Measurements from ENCODE around the gene NEK1. TPM values are rescaled to one million over a fixed set of nuclear protein-coding genes. Genes with fewer than 3 reads are reported as not detected.

The NEK1 gene
- polyA plus RNA-seq (2012; rRNA removed), result 2.0 and 2.7 TPM in 2 replicates
- polyA plus RNA-seq (2012; cell fraction: cytosol; rRNA removed), result 3.4 and 4.3 TPM in 2 replicates
- polyA plus RNA-seq (2012; cell fraction: nucleus; rRNA removed), result 2.6 and 3.7 TPM in 2 replicates

GRCh38 chr4:169611991-169612870 lies at the start of gene NEK1:
NEK1 (minus strand) TSS chr4:169612583; CDS start chr4:169602630, 9,953 bp downstream.
- no peaks in the 10 kb centered on the region for H3K27me3 ChIP-seq (ENCODE audit: insufficient read depth)
- peaks cover 6 to 8% of the 10 kb centered on the region in 2 experiments; a peak in 1 of 4 replicates for H3K4me1 ChIP-seq (ENCODE audit: control insufficient read depth in 1 of 2, insufficient read depth in 2 of 2, low read depth in 1 of 2, low read length in 1 of 2)
- peaks cover 0 to 9% of the 10 kb centered on the region in 2 experiments for H3K36me3 ChIP-seq (replicated peaks in 1 of 2; ENCODE audit: control insufficient read depth in 1 of 2, insufficient read depth in 2 of 2, low read length in 1 of 2)
- ChIA-PET POLR2A (interaction anchor here (0.6 to 1.1 kb wide), 3 partner anchors 12 to 603 kb away, joined by 3 read pairs; partner anchors contain the start of gene CBR4), CTCF (interaction anchor here (0.8 to 3.0 kb wide), 31 partner anchors 8 to 601 kb away, joined by 3 to 20 read pairs (median 7); partner anchors contain the start of genes HPF1 and MFAP3L)
- H3K4me3 ChIP-seq (ENCODE audit: low read depth in 2 of 2, low read length in 1 of 2), result peak within 1 kb of the TSS; percentile 95 to 97
- peak; percentile 94 for DNase-seq
- no peaks in the 10 kb centered on the region for H4K20me1 ChIP-seq (ENCODE audit: insufficient read depth)
- H3K27ac ChIP-seq (ENCODE audit: low read depth in 2 of 2, low read length in 1 of 2), result peak within 1 kb of the TSS; percentile 90 to 94
- peak within 1 kb of the TSS; percentile 96 for H2AFZ ChIP-seq (ENCODE audit: low read depth)
- peak within 1 kb of the TSS; percentile 84 for H3K4me2 ChIP-seq
- H3F3A ChIP-seq (replicated peaks; ENCODE audit: insufficient read depth), result peaks cover 11% of the 10 kb centered on the region
- TF ChIP-seq RCOR1 (IDR thresholded peaks at IDR 0.05; ENCODE audit: low read length) (no peak; the same call in 1 of the 2 replicates), MXI1 (IDR thresholded peaks at IDR 0.05; ENCODE audit: low read depth, low read length) (peak; percentile 71), YY1 (IDR thresholded peaks at IDR 0.05; ENCODE audit: low read depth) (no peak), MAX (IDR thresholded peaks at IDR 0.05; ENCODE audit: low read depth) (peak; percentile 32; the same call in 1 of the 2 replicates), TAF1 (IDR thresholded peaks at IDR 0.05; ENCODE audit: borderline replicate concordance, low read depth, low read length) (peak; percentile 77), CHD2 (IDR thresholded peaks at IDR 0.05; ENCODE audit: low read length, partially characterized antibody) (peak; percentile 19), FOSL2 (IDR thresholded peaks at IDR 0.05; ENCODE audit: borderline replicate concordance, low read depth) (no peak), USF2 (IDR thresholded peaks at IDR 0.05; ENCODE audit: borderline replicate concordance, low read depth, low read length) (no peak), NRF1 (IDR thresholded peaks at IDR 0.05; ENCODE audit: low read depth, low read length) (no peak), MEF2A (IDR thresholded peaks at IDR 0.05; ENCODE audit: borderline replicate concordance, low read depth) (no peak), GATA2 (CRISPR knock-in tag; IDR thresholded peaks at IDR 0.05) (peak; percentile 38; the same call in 1 of the 2 replicates), FOXJ3 (CRISPR knock-in tag; IDR thresholded peaks at IDR 0.05) (no peak), SIN3A (IDR thresholded peaks at IDR 0.05; ENCODE audit: borderline replicate concordance, low read depth, low read length) (peak; percentile 34; the same call in 1 of the 2 replicates), RFX5 (IDR thresholded peaks at IDR 0.05; ENCODE audit: low read length) (no peak), POLR2AphosphoS5 (IDR thresholded peaks at IDR 0.05; ENCODE audit: low read depth, low read length) (peak; percentile 98), TCF12 (IDR thresholded peaks at IDR 0.05) (no peak), EP300 (IDR thresholded peaks at IDR 0.05; ENCODE audit: borderline replicate concordance in 1 of 2, low read depth in 1 of 2, low read length in 1 of 2) (no peak)
- TF ChIP-seq, protein P1, sequence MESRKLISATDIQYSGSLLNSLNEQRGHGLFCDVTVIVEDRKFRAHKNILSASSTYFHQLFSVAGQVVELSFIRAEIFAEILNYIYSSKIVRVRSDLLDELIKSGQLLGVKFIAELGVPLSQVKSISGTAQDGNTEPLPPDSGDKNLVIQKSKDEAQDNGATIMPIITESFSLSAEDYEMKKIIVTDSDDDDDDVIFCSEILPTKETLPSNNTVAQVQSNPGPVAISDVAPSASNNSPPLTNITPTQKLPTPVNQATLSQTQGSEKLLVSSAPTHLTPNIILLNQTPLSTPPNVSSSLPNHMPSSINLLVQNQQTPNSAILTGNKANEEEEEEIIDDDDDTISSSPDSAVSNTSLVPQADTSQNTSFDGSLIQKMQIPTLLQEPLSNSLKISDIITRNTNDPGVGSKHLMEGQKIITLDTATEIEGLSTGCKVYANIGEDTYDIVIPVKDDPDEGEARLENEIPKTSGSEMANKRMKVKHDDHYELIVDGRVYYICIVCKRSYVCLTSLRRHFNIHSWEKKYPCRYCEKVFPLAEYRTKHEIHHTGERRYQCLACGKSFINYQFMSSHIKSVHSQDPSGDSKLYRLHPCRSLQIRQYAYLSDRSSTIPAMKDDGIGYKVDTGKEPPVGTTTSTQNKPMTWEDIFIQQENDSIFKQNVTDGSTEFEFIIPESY (IDR thresholded peaks at IDR 0.05; ENCODE audit: borderline replicate concordance, low read depth), result no peak
- TF ChIP-seq, protein P2, sequence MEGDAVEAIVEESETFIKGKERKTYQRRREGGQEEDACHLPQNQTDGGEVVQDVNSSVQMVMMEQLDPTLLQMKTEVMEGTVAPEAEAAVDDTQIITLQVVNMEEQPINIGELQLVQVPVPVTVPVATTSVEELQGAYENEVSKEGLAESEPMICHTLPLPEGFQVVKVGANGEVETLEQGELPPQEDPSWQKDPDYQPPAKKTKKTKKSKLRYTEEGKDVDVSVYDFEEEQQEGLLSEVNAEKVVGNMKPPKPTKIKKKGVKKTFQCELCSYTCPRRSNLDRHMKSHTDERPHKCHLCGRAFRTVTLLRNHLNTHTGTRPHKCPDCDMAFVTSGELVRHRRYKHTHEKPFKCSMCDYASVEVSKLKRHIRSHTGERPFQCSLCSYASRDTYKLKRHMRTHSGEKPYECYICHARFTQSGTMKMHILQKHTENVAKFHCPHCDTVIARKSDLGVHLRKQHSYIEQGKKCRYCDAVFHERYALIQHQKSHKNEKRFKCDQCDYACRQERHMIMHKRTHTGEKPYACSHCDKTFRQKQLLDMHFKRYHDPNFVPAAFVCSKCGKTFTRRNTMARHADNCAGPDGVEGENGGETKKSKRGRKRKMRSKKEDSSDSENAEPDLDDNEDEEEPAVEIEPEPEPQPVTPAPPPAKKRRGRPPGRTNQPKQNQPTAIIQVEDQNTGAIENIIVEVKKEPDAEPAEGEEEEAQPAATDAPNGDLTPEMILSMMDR (IDR thresholded peaks at IDR 0.05), result 0 out of 2 replicates have a peak, but pooled peaks have one; percentile 10
- TF ChIP-seq, protein P3, sequence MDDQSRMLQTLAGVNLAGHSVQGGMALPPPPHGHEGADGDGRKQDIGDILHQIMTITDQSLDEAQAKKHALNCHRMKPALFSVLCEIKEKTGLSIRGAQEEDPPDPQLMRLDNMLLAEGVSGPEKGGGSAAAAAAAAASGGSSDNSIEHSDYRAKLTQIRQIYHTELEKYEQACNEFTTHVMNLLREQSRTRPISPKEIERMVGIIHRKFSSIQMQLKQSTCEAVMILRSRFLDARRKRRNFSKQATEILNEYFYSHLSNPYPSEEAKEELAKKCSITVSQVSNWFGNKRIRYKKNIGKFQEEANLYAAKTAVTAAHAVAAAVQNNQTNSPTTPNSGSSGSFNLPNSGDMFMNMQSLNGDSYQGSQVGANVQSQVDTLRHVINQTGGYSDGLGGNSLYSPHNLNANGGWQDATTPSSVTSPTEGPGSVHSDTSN (IDR thresholded peaks at IDR 0.05), result no peak
- H3K79me2 ChIP-seq (ENCODE audit: insufficient read depth), result peaks cover 29% of the 10 kb centered on the region
- H3K9ac ChIP-seq, result peak within 1 kb of the TSS; percentile 82
- under 1% methylated on average over 56 of the region's 61 CpGs for WGBS (ENCODE audit: low lambda C conversion rate)
- no peaks in the 10 kb centered on the region for H3K9me2 ChIP-seq
- H3K9me3 ChIP-seq, result no peaks in the 10 kb centered on the region
